RPMI7951 (cell line): ENCODE data around the gene RNF212. TPM values are rescaled to one million over a fixed set of nuclear protein-coding genes. Genes with fewer than 3 reads are reported as not detected.
"Not testable (repeated sequence)": the region's sequence is repeated elsewhere in the genome, so short reads cannot be mapped to it uniquely, and the experiment has no call there.

ENCODE experiments used
- DNase-seq: peaks from one replicate; pipeline ENCODE4 v3.0.0-alpha.2; 2012; ENCODE audit warnings: low read depth
- total RNA-seq: library from RNA; depleted of rRNA; stranded (reverse); fragments of >200 nt; shearing (Covaris generic); gene quantifications from 2 replicates; pipeline ENCODE4 v1.2.3, GENCODE V29; 2014; rRNA removed

RNF212 gene
- not detected in 2 replicates for total RNA-seq

- DNase-seq = no peak
Observed at GRCh38 chr4:1113311-1114009, at the start of gene RNF212. Gene RNF212, minus strand, starts transcription at chr4:1113564. Its CDS starts 100 bp downstream, at chr4:1113464.

GRCh38 chr4:1160351-1160750 lies 47.0 kb upstream of the RNF212 start:
- no peak for DNase-seq

GRCh38 chr4:1156069-1156468 lies 42.7 kb upstream of the RNF212 start:
- no peak for DNase-seq

- DNase-seq = no peak
Observed at GRCh38 chr4:1155314-1155713, 42.0 kb upstream of the RNF212 start.

- DNase-seq = peak; percentile 24
Observed at GRCh38 chr4:1154523-1155182, 41.3 kb upstream of the RNF212 start.

GRCh38 chr4:1154126-1154522 lies 40.8 kb upstream of the RNF212 start:
- no peak for DNase-seq

GRCh38 chr4:1153567-1154090 lies 40.3 kb upstream of the RNF212 start:
- DNase-seq = no peak

GRCh38 chr4:1152290-1152689 lies 38.9 kb upstream of the RNF212 start:
- DNase-seq = no peak

GRCh38 chr4:1151541-1151940 lies 38.2 kb upstream of the RNF212 start:
- no peak for DNase-seq

GRCh38 chr4:1150875-1151274 lies 37.5 kb upstream of the RNF212 start:
- no peak for DNase-seq

- DNase-seq = no peak
Observed at GRCh38 chr4:1139860-1140259, 26.5 kb upstream of the RNF212 start.

- DNase-seq = no peak
Observed at GRCh38 chr4:1137850-1138249, 24.5 kb upstream of the RNF212 start.

- peak; percentile 17 for DNase-seq
Observed at GRCh38 chr4:1137063-1137776, 23.9 kb upstream of the RNF212 start.

GRCh38 chr4:1136048-1136447 lies 22.7 kb upstream of the RNF212 start:
- no peak for DNase-seq

- no peak for DNase-seq
Observed at GRCh38 chr4:1133033-1133432, 19.7 kb upstream of the RNF212 start.

- DNase-seq = peak; percentile 59
Observed at GRCh38 chr4:1130316-1131186, 17.2 kb upstream of the RNF212 start.

- no peak for DNase-seq
Observed at GRCh38 chr4:1126506-1126905, 13.1 kb upstream of the RNF212 start.

- DNase-seq = not testable (repeated sequence)
Observed at GRCh38 chr4:1125466-1125865, 12.1 kb upstream of the RNF212 start.

- no peak for DNase-seq
Observed at GRCh38 chr4:1124818-1125217, 11.5 kb upstream of the RNF212 start.

- DNase-seq = no peak
Observed at GRCh38 chr4:1122505-1122904, 9.1 kb upstream of the RNF212 start.

GRCh38 chr4:1116838-1117237 lies 3.5 kb upstream of the RNF212 start:
- DNase-seq = no peak
